Measurements from ENCODE around the gene FRMD4A.
"Not testable (repeated sequence)": the region's sequence is repeated elsewhere in the genome, so short reads cannot be mapped to it uniquely, and the experiment has no call there.

FRMD4A gene

GRCh38 chr10:14080795-14081194 is 249.9 kb downstream of the FRMD4A start:
- no peak for DNase-seq
- H3K27me3 ChIP-seq: no peaks in the 10 kb centered on the region; the same call in 1 of the 2 replicates
- no peaks in the 10 kb centered on the region for H3K4me1 ChIP-seq
- no peaks in the 10 kb centered on the region for H3K36me3 ChIP-seq
- H3K9me3 ChIP-seq: no peaks in the 10 kb centered on the region
- TF ChIP-seq CTCF (IDR thresholded peaks at IDR 0.05; ENCODE audit: low read depth, low read length): no peak
- H3K4me3 ChIP-seq (ENCODE audit: low read depth, low read length): no peak overlapping the region

DNA sequence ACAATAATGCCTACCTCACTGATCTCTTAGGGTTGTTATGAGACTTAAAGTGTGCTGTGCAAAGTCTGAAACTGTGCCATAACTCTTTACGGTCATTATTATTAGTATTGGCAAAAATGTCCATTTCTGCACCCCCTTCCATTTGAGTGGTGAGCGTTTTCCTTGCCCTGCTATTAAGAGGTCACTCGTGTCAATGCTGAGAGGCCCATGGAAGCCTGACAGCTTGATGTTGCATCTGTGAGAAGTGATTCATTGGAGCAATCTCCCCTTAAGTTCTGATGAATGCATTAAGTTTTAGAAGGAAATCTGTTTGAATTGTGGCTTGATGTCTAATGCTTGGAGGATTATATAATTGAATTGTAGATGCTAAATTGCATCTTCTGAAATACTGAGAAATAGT is 253.3 kb downstream of the FRMD4A start:
- H3K4me1 ChIP-seq: peaks cover 3% of the 10 kb centered on the region
- TF ChIP-seq CTCF (IDR thresholded peaks at IDR 0.05; ENCODE audit: low read depth, low read length): no peak
- H3K4me3 ChIP-seq (ENCODE audit: low read depth, low read length): no peak overlapping the region

DNA sequence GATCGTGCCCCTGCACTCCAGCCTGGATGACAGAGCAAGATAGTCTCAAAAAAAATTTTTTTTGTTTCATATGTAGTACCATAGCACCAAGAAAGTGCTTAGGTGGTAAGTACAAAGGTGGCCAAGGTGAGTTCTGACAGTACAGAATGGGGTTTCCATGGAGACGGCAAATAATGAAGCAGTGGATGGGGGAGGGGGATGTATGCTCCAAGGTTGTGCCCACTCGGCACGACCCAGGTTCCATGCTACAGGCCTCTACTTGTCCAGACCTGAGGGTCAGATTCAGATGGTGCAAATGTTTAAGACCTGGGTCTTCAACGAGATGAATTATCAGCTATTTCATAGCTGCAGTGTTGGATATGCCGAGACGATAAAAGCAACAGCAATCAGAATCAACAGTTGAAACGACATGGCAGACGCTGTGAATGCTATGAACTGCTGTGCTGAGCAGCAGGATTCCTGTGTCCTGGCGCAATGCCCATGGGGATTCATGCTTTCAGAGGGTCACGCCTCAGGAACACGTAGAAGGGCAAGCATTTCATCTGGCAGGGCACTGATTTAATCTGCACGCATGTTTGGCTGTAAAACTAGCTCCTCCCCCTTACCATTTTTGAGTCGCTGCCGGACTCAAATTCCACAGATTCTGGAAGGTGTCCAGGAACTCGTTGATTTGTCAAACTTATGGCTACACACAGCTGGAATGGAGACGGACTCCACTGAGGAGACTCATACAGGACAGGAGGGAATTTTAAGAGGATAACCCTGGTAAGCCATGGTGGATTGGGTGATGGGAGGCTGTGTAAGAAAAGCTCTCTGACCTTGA is 256.5 kb downstream of the FRMD4A start:
- Histone ChIP-seq H3K27me3 (no peaks in the 10 kb centered on the region), H3K9me3 (no peaks in the 10 kb centered on the region), H3K36me3 (no peaks in the 10 kb centered on the region), H3K4me1 (peaks cover 3% of the 10 kb centered on the region), H3K4me3 (ENCODE audit: low read depth, low read length) (no peak overlapping the region)
- TF ChIP-seq CTCF (IDR thresholded peaks at IDR 0.05; ENCODE audit: low read depth, low read length): no peak
- peak; percentile 39 for DNase-seq

More for the DNA sequence above, 253.3 kb downstream of the FRMD4A start:
- no peak for DNase-seq
- H3K36me3 ChIP-seq: no peaks in the 10 kb centered on the region
- H3K27me3 ChIP-seq: no peaks in the 10 kb centered on the region
- H3K9me3 ChIP-seq: no peaks in the 10 kb centered on the region

DNA sequence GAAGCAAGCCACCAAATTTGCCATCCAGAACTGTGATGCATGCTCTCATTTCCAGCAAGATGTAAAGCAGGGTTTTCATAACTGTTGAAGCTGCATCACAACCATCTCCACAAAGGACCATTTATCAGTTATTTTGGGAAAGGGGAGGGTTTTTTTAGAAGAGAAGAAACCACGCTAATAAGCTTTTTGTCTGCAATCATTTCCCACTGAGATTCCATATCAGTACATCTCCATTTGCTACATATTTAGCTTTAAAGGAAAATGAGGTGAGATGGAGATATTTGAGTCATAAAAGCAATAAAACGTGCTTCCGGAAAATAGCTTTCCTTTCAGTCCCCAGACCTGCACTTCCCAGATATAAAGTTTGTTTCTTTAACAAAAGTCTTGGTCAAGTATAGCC is 258.2 kb downstream of the FRMD4A start:
- no peak for TF ChIP-seq CTCF (IDR thresholded peaks at IDR 0.05; ENCODE audit: low read depth, low read length)
- Histone ChIP-seq H3K4me3 (ENCODE audit: low read depth, low read length) (no peak overlapping the region), H3K27me3 (no peaks in the 10 kb centered on the region), H3K36me3 (no peaks in the 10 kb centered on the region), H3K4me1 (peaks cover 3% of the 10 kb centered on the region), H3K9me3 (no peaks in the 10 kb centered on the region)
- no peak for DNase-seq

DNA sequence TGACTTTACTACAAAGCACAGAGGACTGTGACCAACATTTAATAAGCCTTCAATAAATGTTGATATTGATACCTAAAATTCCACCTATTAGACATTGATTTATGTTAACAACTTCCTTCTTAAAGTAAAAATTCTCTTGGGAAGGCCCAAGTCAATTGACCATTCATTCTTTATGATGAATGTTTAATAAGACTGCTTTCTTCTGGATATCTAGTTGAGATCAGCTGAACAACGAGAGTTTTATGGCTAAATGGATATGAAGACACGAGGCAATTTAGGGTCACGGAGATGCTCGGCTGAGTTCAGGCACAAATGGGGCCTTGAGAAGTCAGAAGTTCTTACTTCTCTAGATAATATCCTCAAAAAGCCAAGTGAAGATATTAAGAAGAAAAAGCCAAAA is 258.8 kb downstream of the FRMD4A start:
- H3K4me1 ChIP-seq: peaks cover 3% of the 10 kb centered on the region
- H3K36me3 ChIP-seq: no peaks in the 10 kb centered on the region
- H3K4me3 ChIP-seq (ENCODE audit: low read depth, low read length): no peak overlapping the region
- no peak for DNase-seq
- H3K27me3 ChIP-seq: no peaks in the 10 kb centered on the region
- TF ChIP-seq CTCF (IDR thresholded peaks at IDR 0.05; ENCODE audit: low read depth, low read length): no peak
- no peaks in the 10 kb centered on the region for H3K9me3 ChIP-seq

DNA sequence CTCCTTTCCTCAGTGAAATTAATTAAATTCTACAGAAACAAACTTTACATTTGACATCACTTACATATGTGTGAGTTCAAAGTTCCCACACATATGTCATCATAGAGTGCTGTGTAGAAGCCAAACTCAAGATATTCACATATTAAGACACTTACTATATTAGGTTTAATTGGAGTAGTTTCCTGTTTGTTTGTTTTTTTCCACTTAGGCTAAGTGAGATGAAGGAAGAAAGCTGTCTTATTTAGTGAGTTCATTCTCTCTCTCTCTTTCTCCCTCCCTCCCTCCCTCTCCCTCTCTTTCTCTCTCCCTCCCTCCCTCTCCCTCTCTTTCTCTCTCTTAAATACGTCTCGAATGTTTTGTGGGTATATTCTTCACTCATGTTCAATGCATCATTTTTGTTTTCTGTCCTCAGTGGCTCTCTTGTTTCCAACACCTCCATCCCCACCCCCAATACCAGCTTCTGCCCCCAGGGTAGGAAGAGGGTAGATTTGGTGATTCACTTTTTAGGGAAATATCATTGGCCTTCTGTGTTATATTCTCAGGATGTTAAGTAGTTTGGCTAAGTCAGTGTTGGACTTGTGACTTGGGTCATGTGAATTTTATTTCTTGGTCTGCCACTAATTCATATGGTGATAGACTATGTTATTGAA is 262.0 kb downstream of the FRMD4A start:
- H3K36me3 ChIP-seq: no peaks in the 10 kb centered on the region
- H3K4me1 ChIP-seq: no peaks in the 10 kb centered on the region
- no peak for DNase-seq
- H3K27me3 ChIP-seq: no peaks in the 10 kb centered on the region
- TF ChIP-seq CTCF (IDR thresholded peaks at IDR 0.05; ENCODE audit: low read depth, low read length): no peak
- H3K9me3 ChIP-seq: no peaks in the 10 kb centered on the region
- no peak overlapping the region for H3K4me3 ChIP-seq (ENCODE audit: low read depth, low read length)

GRCh38 chr10:14067638-14068037 is 263.1 kb downstream of the FRMD4A start:
- DNase-seq; H3K4me3 ChIP-seq (ENCODE audit: low read depth, low read length); H3K4me1 ChIP-seq; H3K36me3 ChIP-seq; H3K27me3 ChIP-seq; H3K9me3 ChIP-seq: not testable (repeated sequence)

Data from BE2C (cell line).